Measurements from ENCODE around the gene ILF3.
"Not testable (repeated sequence)": the region's sequence is repeated elsewhere in the genome, so short reads cannot be mapped to it uniquely, and the experiment has no call there.

The ILF3 gene

DNA sequence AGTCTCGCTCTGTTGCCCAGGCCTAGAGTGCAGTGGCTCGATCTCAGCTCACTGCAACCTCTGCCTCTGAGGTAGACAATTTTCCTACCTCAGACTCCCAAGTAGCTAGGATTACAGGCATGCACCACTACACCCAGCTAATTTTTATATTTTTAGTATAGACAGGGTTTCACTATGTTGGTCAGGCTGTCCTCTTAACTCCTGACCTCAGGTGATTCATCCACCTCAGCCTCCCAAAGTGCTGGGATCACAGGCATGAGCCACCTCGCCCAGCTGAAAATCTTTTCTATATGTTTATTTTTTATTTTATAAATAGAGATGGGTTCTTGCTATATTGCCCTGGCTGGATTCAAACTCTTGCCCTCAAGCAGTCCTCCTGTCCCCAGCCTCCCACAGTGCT, 17.8 kb downstream of the ILF3 start:
- not testable (repeated sequence) for DNase-seq

DNA sequence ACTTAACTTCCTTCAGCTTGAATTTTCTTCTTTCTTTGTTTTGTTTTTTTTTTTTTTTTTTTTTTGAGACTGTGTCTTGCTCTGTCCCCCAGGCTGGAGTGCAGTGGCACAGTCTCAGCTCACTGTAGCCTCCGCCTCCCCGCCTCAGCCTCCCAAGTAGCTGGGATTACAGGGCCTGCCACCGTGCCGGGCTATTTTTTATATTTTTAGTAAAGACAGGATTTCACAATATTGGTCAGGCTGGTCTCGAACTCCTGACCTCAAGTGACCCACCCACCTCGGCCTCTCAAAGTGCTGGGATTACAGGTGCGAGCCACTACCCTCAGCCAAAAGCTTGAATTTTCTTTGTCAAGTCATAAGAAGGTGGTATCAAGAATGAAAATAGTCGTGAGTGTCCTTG, 21.1 kb downstream of the ILF3 start:
- DNase-seq: not testable (repeated sequence)

DNA sequence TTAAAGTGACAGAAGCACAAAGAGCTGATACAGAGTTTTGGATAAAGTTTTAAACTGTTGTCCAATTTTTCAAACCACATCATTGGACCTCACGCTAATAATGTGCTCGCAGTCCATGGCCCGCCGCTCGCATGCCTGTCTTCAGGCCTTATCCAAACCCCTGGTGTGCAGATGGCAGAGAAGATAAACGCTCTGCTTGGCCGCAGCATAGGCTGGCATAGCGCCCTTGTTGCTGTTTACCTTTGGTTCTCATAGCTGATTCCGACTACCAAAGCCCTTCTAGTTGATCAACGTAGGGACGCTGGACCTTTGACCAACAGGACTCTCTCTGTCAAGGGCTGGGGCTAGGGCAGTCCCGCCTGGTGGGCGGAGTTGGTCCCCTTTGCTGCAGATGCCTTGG, 23.6 kb downstream of the ILF3 start:
- no peak for DNase-seq

DNA sequence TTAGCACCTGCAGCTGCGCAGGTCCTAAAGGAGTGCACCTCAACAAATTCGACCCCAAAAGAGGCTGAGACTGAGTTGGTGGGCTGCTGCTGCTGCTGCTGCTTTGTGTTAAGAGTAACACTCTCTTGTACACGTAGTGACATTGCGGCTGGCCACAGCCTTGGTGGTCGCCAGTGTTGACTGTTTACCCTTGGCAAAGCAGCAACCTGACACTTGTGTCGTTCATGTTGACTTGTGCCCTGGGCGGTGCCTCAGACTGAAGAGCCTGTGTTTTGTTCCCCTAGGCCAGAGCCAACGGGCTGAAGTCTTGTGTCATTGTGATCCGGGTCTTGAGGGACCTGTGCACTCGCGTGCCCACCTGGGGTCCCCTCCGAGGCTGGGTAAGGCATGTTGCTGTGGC, 24.7 kb downstream of the ILF3 start:
- DNase-seq: no peak

DNA sequence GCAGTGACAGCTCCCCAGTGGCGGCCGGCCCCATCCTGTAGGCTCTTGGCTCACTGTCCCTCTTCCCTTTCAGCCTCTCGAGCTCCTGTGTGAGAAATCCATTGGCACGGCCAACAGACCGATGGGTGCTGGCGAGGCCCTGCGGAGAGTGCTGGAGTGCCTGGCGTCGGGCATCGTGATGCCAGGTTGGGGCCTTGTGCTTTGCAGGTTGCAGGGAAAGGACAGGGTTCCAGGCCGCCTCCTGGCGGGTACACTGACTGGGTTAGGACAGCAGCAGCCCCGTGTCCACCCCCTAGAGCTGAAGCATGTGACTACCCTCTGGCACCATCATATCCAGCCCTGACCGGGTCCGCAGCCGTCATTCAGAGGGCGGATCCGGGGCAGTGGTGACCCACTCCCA, 25.6 kb downstream of the ILF3 start:
- no peak for DNase-seq

DNA sequence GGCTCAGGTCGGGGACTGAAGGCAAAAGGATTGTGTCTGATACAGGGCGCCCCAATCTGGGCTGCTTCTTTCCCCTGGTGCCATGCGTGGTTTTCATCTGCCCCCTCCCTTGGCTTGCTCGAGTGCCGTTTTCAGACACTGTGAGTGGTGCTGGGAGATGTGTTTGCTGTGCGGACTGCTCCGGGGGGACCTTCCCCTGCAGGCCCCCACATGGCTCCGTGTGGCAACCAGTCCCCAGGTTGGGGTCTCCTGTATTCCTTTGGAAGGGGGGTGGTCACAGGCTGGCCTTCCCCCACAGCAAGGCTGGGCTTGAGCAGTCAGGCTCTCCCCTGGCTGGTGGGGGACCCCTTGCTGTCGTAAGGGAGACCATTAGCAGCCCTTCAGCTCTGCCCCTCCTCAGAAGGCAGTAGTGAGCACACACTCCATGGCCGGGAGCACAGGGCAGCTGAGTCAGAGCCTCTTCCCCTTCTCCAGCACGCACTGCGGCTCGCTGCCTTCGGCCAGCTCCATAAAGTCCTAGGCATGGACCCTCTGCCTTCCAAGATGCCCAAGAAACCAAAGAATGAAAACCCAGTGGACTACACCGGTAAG, 26.5 kb downstream of the ILF3 start:
- no peak for DNase-seq

DNA sequence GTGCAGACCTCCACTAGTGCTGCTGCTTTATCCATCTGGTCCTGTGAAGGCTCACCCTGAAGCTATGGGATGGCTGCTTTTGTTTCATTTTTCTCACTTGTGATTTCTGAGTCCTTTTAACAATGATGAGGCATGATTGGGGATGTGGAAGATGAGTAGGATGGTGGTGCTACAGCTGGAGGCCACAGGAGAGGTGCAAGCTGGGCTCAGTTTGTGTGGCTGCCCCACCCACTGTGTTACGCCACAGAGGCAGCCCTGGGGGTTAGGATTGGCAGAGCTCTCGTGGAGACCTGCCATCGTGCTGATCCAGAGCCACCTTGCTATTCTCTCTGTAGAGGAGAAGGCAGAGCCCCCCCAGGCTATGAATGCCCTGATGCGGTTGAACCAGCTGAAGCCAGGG, 27.5 kb downstream of the ILF3 start:
- no peak for DNase-seq

DNA sequence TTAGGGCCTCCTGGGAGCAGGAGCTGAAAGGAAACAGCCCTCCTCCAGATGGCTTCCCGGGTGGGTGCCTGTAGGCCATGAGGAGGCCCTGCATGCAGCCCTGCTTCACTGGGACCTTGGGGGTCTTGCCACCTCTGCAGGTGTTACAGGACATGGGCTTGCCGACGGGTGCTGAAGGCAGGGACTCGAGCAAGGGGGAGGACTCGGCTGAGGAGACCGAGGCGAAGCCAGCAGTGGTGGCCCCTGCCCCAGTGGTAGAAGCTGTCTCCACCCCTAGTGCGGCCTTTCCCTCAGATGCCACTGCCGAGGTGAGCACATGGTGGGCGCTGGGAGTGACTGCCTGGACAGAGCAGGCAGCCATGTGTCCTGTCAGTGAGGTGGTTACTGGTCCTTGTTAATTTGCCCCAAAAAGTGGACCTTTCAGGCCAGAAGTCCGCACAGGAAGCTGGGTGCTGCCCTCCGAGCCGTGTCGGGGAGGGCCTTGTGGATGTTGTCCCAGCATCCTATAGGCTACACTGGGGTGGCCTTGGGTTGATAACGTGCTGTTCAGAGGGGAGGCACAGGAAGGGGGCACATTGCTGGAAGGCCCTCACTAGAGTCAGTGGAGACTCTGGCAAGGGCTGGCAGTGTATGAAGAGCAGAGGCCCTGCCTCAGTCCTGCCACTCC, 28.4 kb downstream of the ILF3 start:
- DNase-seq: no peak

DNA sequence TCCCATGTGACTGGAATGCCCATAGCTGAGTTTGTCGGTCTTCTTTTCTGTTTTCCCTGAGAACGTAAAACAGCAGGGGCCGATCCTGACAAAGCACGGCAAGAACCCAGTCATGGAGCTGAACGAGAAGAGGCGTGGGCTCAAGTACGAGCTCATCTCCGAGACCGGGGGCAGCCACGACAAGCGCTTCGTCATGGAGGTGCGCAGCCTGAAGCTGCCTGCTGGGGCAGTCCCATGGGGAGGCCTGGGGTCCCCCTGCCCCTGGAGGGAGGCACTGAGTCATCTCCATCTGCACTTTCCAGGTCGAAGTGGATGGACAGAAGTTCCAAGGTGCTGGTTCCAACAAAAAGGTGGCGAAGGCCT, 28.9 kb downstream of the ILF3 start:
- no peak for DNase-seq

DNA sequence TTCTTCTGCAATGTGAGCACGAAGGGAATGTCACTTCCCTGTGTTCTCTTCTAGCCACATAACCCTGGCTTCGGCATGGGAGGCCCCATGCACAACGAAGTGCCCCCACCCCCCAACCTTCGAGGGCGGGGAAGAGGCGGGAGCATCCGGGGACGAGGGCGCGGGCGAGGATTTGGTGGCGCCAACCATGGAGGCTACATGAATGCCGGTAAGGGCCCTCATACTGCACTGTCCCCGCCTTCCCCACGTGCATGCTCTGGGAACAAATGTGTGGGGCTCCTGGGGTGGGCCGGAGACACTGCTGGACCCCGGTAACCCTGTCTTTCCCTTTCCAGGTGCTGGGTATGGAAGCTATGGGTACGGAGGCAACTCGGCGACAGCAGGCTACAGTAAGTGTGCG, 29.4 kb downstream of the ILF3 start:
- no peak for DNase-seq

DNA sequence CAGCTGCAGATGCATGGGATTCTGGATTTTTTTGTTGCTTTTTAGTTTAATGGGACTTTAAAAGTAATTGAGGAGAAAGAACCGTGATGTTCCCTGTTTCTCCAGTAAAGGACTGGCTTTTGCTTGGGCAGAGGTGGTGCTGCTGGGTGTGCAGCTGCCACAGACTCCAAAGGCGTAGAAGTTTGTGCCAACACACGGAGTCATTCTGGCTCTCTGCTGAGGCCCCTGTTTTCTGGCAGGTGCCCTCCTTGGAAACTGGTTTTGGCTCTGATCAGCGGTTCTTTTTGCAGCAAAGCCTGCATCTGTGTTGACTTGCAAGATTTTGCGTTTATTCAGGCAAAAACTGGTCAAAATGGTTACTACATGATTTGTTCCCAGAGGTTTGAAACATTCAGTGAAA, 31.1 kb downstream of the ILF3 start:
- DNase-seq: no peak

DNA sequence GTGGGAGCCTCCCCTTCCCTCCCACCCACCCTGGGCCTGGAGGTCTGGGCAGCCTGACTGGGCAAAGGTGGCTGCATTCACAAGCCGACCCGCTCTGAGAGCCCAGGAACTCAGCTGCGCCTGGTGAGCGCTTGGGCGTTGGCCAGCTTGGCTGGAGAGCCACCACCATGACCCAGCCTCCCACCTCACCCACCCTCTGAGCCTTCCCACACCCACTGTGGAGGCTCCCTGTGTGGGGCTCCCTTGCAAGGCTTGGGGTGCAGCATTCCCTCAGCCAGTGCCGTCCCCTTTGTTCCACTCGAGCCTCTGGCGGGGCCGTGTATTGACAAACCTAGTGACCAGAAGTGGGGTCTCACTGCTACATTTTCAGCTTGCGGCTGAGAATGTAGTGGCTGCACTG, 32.0 kb downstream of the ILF3 start:
- DNase-seq: no peak

DNA sequence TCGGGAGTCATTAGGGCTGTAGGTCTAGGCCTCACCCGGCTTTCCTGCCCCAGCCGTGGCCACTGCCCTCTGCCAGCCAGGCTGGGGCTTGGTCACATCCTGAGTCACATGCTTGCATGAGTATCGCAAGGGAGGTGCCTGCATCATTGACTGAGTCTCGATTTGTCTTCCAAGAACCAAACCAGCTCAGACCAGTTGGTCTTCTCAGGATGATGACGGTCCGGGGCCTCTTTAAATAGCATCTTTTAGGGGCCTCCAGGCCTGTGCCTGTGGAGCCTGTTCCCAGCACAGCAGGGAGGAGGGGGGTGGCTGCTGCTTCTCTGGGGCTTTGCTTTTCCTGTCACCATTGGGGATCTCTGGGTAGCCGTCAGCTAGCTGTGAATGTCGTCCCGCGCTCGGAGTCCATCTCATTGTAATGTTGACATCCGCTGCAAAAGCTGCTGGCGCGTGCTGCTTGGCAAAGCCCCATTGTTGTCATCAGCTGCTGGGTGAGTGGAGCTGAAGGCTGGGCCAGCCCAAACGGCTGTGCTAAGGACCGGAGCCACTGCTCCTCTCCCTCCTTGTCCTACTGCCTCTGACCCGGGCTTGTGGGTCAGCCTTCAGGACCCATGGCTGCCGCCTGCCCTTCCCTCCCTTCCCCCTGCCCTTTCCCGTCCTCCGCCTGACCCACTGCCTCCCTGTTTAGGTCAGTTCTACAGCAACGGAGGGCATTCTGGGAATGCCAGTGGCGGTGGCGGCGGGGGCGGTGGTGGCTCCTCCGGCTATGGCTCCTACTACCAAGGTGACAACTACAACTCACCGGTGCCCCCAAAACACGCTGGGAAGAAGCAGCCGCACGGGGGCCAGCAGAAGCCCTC, 32.7 kb downstream of the ILF3 start:
- DNase-seq: no peak

DNA sequence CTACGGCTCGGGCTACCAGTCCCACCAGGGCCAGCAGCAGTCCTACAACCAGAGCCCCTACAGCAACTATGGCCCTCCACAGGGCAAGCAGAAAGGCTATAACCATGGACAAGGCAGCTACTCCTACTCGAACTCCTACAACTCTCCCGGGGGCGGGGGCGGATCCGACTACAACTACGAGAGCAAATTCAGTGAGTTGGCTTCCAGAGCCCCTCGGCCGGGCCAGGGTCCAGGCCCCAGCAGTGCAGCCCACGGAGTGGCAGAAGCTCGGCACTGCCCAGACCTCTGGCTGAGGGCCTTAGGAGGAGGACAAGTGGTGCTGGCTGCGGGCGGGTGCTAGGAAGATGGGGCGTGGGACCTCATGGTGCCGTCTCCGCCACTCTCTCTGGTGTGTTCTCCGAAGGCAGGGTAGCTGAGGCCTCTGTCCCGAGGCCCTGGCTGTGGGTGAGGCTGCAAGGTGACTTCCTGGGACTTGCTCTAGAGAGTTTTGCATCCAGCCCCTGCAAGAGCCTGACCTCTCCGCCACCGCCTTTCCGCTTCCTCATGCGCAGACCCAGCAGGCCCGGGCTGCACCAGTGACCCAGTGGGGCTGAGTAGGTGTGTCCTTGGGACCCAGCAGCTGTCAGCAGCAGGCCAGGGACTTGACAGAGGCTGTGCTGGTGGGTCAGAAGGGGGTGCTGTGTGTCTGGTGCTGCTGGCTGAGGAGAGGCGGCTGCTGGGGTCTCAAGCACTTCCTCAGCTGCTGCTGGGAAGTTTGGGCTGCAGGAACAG, 33.6 kb downstream of the ILF3 start:
- no peak for DNase-seq

DNA sequence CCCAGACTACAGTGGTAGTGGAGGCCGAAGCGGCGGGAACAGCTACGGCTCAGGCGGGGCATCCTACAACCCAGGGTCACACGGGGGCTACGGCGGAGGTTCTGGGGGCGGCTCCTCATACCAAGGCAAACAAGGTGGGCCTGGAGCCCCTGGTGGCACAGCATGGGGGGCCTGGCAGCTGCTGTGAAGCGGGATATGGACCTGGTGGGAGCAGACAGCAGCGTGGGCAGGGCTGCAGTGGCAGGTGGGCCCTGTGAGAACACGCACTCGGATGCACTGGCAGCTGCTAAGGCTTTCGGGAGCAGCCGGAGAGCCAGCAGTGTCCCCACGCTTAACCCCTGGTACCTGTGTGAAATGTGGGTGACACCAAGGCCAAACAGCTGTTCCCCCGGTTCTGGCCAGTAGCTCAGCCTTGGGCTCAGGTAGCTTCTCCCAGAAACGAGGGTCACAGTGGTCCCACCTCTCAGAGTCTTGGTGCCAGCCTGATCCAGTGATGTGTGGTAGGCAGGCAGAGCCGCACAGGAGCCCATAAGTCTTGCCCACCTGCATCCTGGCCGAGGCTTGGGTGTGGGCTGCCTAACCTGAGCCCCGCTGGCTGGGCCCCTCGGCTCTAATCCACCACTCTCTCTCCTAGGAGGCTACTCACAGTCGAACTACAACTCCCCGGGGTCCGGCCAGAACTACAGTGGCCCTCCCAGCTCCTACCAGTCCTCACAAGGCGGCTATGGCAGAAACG, 34.6 kb downstream of the ILF3 start:
- DNase-seq: no peak

DNA sequence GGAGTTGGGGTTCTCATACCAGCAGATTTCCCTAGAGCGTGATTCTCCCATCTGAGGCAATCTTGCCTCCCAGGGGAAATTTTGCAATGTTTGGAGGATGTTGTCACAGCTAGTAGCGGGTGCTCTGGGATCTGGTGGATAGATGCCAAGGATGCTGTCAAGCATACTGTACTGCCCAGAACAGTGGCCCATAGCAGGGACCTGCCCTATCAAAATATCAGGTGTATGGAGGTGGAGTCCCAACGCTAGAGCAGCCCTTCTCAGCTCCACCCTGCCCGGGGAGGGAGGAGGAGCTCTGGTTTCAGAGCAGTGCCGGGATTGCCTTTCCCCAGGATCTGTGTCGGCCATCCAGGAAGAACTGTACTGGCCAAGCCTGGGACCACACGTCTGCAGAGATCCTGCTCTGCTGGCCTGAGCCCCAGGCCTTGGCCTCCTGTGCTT, 36.2 kb downstream of the ILF3 start:
- DNase-seq: no peak

DNA sequence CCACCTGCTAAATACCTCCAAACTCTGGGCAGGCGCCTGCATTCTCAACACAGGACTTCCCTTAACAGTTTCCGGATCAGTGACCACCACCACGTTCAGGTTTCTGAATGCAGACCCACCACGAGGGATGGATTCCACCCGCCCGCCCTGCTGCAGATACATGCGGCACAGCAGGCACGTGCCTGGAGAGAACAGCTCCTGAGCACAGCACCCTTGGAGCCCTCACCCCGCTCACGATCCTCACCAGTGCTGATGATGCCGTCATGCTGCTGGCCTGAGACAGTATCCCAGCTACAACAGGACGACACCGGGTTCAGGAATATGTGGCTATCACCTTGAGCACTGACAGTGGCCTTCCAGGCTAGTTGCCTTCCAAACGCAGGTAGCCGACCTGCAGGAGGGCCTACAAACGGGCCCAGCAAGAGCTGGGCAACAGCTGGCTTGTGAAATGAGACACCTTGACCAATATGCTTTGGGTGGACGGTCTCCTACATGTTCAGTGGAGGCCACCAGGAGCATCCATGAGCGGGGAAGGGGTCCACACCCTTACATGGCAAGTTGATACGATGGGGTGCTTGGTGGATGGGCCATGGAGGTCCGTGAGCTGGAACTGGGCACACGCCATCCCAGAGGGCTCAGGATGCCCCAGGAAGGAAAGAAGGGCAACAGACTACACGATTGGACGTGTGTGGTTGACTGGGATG, 37.2 kb downstream of the ILF3 start:
- DNase-seq: no peak

DNA sequence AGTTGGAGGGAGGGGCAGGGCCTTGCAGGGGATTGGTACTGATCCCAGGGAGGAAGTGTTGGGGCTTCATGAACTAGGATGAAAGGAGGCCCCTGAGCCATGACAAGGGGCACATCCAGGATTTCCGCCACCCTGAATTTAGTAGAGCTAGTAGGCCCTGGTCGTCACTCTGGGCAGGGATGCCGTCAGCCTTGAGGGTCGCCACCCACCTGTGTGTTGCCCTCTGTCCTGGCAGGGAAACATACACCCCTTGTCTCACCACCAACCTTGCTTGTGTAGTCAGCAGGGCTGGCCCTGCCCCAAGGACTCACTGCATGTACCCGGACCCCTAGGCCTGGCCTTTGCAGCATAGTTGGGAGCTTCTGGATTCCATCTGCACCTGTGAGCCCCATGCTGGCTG, 37.7 kb downstream of the ILF3 start:
- DNase-seq: no peak

DNA sequence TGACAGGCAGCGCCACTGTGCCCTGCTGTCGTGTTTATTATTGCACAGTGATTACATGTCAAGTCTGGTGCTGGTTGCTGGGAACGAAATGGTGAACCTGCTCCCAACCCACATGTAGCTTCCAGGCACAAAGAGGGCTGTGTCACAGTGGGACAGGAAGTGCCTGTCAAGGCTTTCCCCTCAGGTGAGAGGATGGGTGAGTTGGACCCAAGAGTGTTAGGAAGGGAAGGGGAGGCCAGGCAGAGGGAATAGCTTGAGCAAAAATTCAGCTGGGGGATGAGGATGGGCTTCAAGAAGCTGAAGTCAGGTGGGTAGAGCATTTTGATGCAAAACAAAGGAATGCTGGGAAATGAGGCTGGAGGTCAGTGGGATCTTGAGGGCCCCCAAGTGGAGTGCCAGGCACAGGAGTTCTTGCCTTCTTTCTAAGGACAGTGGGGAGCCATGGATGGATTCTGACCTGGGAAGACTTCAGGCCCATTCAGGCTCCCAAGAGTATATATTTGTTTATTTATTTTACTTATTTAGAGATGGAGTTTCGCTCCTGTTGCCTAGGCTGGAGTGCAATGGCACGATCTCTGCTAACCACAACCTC, 38.6 kb downstream of the ILF3 start:
- no peak for DNase-seq

DNA sequence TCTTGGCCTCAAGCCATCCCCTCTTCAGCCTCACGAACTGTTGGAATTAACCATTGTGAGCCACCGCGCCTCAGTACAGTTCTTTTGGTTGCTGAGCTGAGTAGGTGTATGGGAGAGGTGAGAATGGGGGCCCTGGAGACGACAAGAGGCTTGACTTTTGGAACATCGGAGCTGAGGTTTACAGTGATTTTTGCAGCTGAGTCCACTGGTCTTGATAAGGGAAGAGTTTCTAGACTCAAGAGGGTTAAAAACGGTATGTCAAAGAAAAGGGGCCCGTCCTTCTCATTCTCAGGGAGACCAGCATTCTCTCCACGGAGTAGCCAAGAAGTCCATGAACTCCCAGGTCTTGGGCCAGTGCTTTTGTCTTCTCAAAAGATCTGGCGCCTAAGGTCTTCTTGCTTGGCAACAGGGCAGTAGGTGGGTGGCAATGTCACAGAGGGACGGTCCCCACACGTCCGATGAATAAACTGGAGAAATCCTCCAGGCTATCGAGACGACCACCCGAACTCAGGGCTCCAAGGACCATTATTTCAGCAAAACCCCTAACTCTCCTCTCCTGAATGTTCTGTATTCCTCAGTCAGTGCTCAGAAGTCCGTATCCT, 40.7 kb downstream of the ILF3 start:
- DNase-seq: no peak

Measured in right kidney (tissue), 1 donor.